Gastrocnemius medialis (tissue), 4 donors: ENCODE data around the gene MND1.

Experiments
- POLR2A ChIP-seq, 2 donors: fragments of 450-650 bp; IDR thresholded peaks; one replicate each; pipeline ENCODE4 v1.6.1; 2017; ENCODE audit warnings: antibody characterized with exemption in 2 of 2, mild to moderate bottlenecking in 2 of 2, moderate library complexity in 2 of 2
- TF ChIP-seq, protein P1 (sequence below), 5 experiments: fragments of 450-650 bp in 3 of 5; fragments of 200-600 bp in 2 of 5; sonication (generic) in 2 of 5; IDR thresholded peaks in 4 of 5; conservative IDR thresholded peaks in 1 of 5; 1 replicate in 4 of 5; 2 replicates in 1 of 5; pipeline ENCODE4 v1.5.1; 2016 to 2019; ENCODE audit warnings: antibody characterized with exemption in 5 of 5, mild to moderate bottlenecking in 3 of 5, moderate library complexity in 3 of 5

GRCh38 chr4:153383131-153383530, 38.6 kb downstream of the MND1 start:
- TF ChIP-seq, protein P1, sequence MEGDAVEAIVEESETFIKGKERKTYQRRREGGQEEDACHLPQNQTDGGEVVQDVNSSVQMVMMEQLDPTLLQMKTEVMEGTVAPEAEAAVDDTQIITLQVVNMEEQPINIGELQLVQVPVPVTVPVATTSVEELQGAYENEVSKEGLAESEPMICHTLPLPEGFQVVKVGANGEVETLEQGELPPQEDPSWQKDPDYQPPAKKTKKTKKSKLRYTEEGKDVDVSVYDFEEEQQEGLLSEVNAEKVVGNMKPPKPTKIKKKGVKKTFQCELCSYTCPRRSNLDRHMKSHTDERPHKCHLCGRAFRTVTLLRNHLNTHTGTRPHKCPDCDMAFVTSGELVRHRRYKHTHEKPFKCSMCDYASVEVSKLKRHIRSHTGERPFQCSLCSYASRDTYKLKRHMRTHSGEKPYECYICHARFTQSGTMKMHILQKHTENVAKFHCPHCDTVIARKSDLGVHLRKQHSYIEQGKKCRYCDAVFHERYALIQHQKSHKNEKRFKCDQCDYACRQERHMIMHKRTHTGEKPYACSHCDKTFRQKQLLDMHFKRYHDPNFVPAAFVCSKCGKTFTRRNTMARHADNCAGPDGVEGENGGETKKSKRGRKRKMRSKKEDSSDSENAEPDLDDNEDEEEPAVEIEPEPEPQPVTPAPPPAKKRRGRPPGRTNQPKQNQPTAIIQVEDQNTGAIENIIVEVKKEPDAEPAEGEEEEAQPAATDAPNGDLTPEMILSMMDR (IDR thresholded peaks at IDR 0.05 in 4 of 5, conservative IDR thresholded peaks at IDR 0.05 in 1 of 5), result no peak
- no peak for TF ChIP-seq POLR2A (IDR thresholded peaks at IDR 0.05)
